CD4-positive, alpha-beta T cell treated with Interleukin-21 for 1 hour (primary cell): ENCODE data around the gene LHB.
A peak's percentile ranks its signal among the peaks of the same experiment; 100 is the strongest.

ENCODE experiments used
- DNase-seq: peaks from one replicate; pipeline ENCODE4 v3.0.0-alpha.2; 2020

The LHB gene

GRCh38 chr19:49006905-49007304, 10.0 kb downstream of the LHB start:
- DNase-seq: no peak

GRCh38 chr19:49004964-49005614, 11.8 kb downstream of the LHB start:
- DNase-seq: no peak

- no peak for DNase-seq
Observed at GRCh38 chr19:49004133-49004532, 12.8 kb downstream of the LHB start.

GRCh38 chr19:48999481-49000325, 17.2 kb downstream of the LHB start:
- peak; percentile 77 for DNase-seq

- peak; percentile 53 for DNase-seq
Observed at GRCh38 chr19:48997972-48998371, 18.9 kb downstream of the LHB start.

GRCh38 chr19:48994035-48994386, 22.9 kb downstream of the LHB start:
- DNase-seq: no peak

- DNase-seq: peak; percentile 100
Observed at GRCh38 chr19:48993175-48994034, 23.5 kb downstream of the LHB start, which contains the start of the genes GYS1 and RUVBL2. TSS of gene GYS1 (minus strand) at chr19:48993309. CDS start at chr19:48993112, 197 bp downstream. TSS of gene RUVBL2 (plus strand) at chr19:48993887. CDS start at chr19:48993912, 25 bp downstream.

GRCh38 chr19:48992581-48993174, 24.2 kb downstream of the LHB start:
- no peak for DNase-seq

GRCh38 chr19:48991873-48992580, 24.9 kb downstream of the LHB start:
- no peak for DNase-seq

GRCh38 chr19:48991011-48991609, 25.8 kb downstream of the LHB start:
- DNase-seq: no peak

GRCh38 chr19:48990400-48990799, 26.5 kb downstream of the LHB start:
- no peak for DNase-seq

- DNase-seq: no peak
Observed at GRCh38 chr19:48989701-48990291, 27.1 kb downstream of the LHB start.

GRCh38 chr19:48988860-48989259, 28.0 kb downstream of the LHB start:
- no peak for DNase-seq

- no peak for DNase-seq
Observed at GRCh38 chr19:48988286-48988685, 28.6 kb downstream of the LHB start.

GRCh38 chr19:48987323-48987722, 29.6 kb downstream of the LHB start:
- DNase-seq: no peak

GRCh38 chr19:48986211-48986610, 30.7 kb downstream of the LHB start:
- no peak for DNase-seq

GRCh38 chr19:48985711-48986110, 31.2 kb downstream of the LHB start:
- no peak for DNase-seq

GRCh38 chr19:48982280-48982679, 34.6 kb downstream of the LHB start:
- DNase-seq: no peak

- no peak for DNase-seq
Observed at GRCh38 chr19:48977061-48977460, 39.8 kb downstream of the LHB start.

- peak; percentile 59 for DNase-seq
Observed at GRCh38 chr19:48975947-48976847, 40.7 kb downstream of the LHB start.
